ENCODE data around the gene IL1A.

IL1A gene

GRCh38 chr2:112792419-112792818 lies 8.1 kb upstream of the IL1A start:
- DNase-seq (ENCODE audit: low read depth in 2 of 2): no peak

GRCh38 chr2:112791693-112792230 lies 7.5 kb upstream of the IL1A start:
- no peak for DNase-seq (ENCODE audit: low read depth in 2 of 2)

GRCh38 chr2:112791019-112791418 lies 6.7 kb upstream of the IL1A start:
- DNase-seq (ENCODE audit: low read depth in 2 of 2): no peak

GRCh38 chr2:112790305-112790704 lies 6.0 kb upstream of the IL1A start:
- DNase-seq (ENCODE audit: low read depth in 2 of 2): no peak

- no peak for DNase-seq (ENCODE audit: low read depth in 2 of 2)
These were observed 4.9 kb upstream of the IL1A start for GRCh38 chr2:112789186-112789585.

- no peak for DNase-seq (ENCODE audit: low read depth in 2 of 2)
These were observed 4.4 kb upstream of the IL1A start for GRCh38 chr2:112788653-112789052.

- DNase-seq (ENCODE audit: low read depth in 2 of 2): no peak
These were observed 3.6 kb upstream of the IL1A start for GRCh38 chr2:112787729-112788393.

- DNase-seq (ENCODE audit: low read depth in 2 of 2): no peak
These were observed 3.0 kb upstream of the IL1A start for GRCh38 chr2:112787294-112787693.

- no peak for DNase-seq (ENCODE audit: low read depth in 2 of 2)
These were observed 1.0 kb downstream of the IL1A start for GRCh38 chr2:112783187-112783714.

GRCh38 chr2:112782234-112782799 lies 2.0 kb downstream of the IL1A start:
- DNase-seq (ENCODE audit: low read depth in 2 of 2): no peak

- no peak for DNase-seq (ENCODE audit: low read depth in 2 of 2)
These were observed 4.7 kb downstream of the IL1A start for GRCh38 chr2:112779598-112779997.

- DNase-seq (ENCODE audit: low read depth in 2 of 2): no peak
These were observed 7.3 kb downstream of the IL1A start for GRCh38 chr2:112777036-112777435.

- no peak for DNase-seq (ENCODE audit: low read depth in 2 of 2)
These were observed 8.2 kb downstream of the IL1A start for GRCh38 chr2:112776113-112776512.

- DNase-seq (ENCODE audit: low read depth in 2 of 2): no peak
These were observed 9.6 kb downstream of the IL1A start for GRCh38 chr2:112774536-112775285.

GRCh38 chr2:112773556-112773955 lies 10.7 kb downstream of the IL1A start:
- no peak for DNase-seq (ENCODE audit: low read depth in 2 of 2)

- DNase-seq (ENCODE audit: low read depth in 2 of 2): no peak
These were observed 11.3 kb downstream of the IL1A start for GRCh38 chr2:112772911-112773475.

GRCh38 chr2:112772322-112772721 lies 12.0 kb downstream of the IL1A start:
- no peak for DNase-seq (ENCODE audit: low read depth in 2 of 2)

- no peak for DNase-seq (ENCODE audit: low read depth in 2 of 2)
These were observed 15.9 kb downstream of the IL1A start for GRCh38 chr2:112768432-112768831.

- DNase-seq (ENCODE audit: low read depth in 2 of 2): no peak
These were observed 16.5 kb downstream of the IL1A start for GRCh38 chr2:112767693-112768330.

GRCh38 chr2:112765251-112765650 lies 19.0 kb downstream of the IL1A start:
- no peak for DNase-seq (ENCODE audit: low read depth in 2 of 2)

All from stimulated activated CD8-positive, alpha-beta memory T cell treated with anti-CD3 and anti-CD28 coated beads, Interleukin-2, amount 100 ng/mL, for 48 hours (primary cell).